NB4 (cell line): ENCODE measurements around the gene SH3BGRL2.

Source experiments
- POLR2A ChIP-seq: IDR thresholded peaks from 2 replicates; pipeline ENCODE4 v1.6.1; 2011; ENCODE audit warnings: mild to moderate bottlenecking; ENCODE audit not compliant: insufficient read length; ENCODE audit errors: extremely low read depth
- TF ChIP-seq, protein P1 (sequence below): IDR thresholded peaks from one replicate; pipeline ENCODE4 v1.5.1; 2012; ENCODE audit warnings: low read depth, low read length

DNA sequence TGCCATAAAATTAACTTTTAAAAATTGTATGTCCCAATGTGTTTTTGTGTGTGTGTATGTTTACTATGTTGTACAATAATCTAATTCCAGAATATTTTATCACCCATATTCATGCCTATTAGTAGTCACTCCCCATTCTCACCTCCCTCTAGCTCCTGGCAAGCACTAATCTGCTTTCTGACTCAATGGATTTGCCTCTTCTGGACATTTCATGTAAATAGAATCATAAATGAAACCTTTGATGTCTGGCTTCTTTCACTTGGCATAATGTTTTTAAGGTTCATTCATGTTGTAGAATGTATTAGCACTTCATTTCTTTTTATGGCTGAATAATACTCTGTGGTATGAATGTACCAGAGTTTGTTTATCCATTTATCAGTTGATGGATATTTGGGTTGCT is 15.4 kb downstream of the SH3BGRL2 start:
- TF ChIP-seq POLR2A: no peak
- TF ChIP-seq, protein P1, sequence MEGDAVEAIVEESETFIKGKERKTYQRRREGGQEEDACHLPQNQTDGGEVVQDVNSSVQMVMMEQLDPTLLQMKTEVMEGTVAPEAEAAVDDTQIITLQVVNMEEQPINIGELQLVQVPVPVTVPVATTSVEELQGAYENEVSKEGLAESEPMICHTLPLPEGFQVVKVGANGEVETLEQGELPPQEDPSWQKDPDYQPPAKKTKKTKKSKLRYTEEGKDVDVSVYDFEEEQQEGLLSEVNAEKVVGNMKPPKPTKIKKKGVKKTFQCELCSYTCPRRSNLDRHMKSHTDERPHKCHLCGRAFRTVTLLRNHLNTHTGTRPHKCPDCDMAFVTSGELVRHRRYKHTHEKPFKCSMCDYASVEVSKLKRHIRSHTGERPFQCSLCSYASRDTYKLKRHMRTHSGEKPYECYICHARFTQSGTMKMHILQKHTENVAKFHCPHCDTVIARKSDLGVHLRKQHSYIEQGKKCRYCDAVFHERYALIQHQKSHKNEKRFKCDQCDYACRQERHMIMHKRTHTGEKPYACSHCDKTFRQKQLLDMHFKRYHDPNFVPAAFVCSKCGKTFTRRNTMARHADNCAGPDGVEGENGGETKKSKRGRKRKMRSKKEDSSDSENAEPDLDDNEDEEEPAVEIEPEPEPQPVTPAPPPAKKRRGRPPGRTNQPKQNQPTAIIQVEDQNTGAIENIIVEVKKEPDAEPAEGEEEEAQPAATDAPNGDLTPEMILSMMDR: no peak
